ENCODE results near the gene RCL1. TPM values are rescaled to one million over a fixed set of nuclear protein-coding genes. Genes with fewer than 3 reads are reported as not detected.

The RCL1 gene
- total RNA-seq, 4 donors from 2014 or later: 21.3 to 49.7 (median 37.7) TPM

DNA sequence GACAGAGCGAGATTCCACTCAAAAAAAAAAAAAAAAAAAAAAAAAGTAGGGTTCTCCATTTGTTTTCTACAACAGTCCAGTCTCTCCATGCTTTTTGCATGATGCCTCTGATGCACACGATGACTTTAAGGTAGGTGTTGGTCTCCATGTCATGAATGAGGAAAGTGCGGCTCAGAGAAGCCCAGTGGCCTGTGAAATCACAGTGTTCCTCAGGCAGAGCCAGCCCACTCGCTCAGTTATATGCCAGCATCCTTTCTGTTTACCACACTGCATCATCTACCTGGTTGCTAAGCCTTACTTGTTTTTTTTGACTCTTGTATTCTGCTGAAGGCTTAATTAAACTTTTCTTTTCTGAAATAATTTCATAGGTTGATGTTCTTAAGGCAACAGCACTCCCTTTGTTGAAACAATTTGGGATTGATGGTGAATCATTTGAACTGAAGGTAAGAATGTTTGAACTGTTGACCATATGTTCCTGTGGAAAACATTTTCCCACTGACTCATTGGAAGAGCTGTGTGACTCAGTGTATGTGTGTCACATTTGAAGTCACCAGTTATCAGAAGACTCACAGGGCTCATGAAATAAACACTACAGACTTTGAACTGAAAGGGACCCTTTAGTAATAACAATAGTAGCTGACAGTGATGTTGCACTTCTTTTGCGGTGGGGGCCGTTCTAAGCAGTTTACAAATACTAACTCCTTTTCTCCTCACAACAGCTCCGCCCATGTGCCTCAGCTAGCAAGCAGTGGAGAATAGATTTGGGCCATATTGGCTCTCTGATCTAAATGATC lies 40.2 kb downstream of the RCL1 start:
- Histone ChIP-seq H3K36me3 (no peaks in the 10 kb centered on the region), H3K9me3 (no peaks in the 10 kb centered on the region), H3K4me3 (no peak overlapping the region), H3K4me1 (no peaks in the 10 kb centered on the region), H3K27ac (no peak overlapping the region), H3K27me3 (no peaks in the 10 kb centered on the region)
- intact Hi-C loops (cut with DNase I; ENCODE audit: low total_unique reads): no loop called here
- no peak for DNase-seq
- TF ChIP-seq, protein P1, sequence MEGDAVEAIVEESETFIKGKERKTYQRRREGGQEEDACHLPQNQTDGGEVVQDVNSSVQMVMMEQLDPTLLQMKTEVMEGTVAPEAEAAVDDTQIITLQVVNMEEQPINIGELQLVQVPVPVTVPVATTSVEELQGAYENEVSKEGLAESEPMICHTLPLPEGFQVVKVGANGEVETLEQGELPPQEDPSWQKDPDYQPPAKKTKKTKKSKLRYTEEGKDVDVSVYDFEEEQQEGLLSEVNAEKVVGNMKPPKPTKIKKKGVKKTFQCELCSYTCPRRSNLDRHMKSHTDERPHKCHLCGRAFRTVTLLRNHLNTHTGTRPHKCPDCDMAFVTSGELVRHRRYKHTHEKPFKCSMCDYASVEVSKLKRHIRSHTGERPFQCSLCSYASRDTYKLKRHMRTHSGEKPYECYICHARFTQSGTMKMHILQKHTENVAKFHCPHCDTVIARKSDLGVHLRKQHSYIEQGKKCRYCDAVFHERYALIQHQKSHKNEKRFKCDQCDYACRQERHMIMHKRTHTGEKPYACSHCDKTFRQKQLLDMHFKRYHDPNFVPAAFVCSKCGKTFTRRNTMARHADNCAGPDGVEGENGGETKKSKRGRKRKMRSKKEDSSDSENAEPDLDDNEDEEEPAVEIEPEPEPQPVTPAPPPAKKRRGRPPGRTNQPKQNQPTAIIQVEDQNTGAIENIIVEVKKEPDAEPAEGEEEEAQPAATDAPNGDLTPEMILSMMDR (IDR thresholded peaks at IDR 0.05): no peak
- TF ChIP-seq POLR2A (IDR thresholded peaks at IDR 0.05): no peak

- Histone ChIP-seq H3K36me3 (no peaks in the 10 kb centered on the region), H3K27ac (no peak overlapping the region), H3K4me3 (no peak overlapping the region), H3K9me3 (no peaks in the 10 kb centered on the region), H3K27me3 (no peaks in the 10 kb centered on the region), H3K4me1 (no peaks in the 10 kb centered on the region)
- TF ChIP-seq POLR2A (IDR thresholded peaks at IDR 0.05): no peak
- TF ChIP-seq, protein P1 (IDR thresholded peaks at IDR 0.05): no peak
- intact Hi-C loops (cut with DNase I; ENCODE audit: low total_unique reads): no loop called here
- no peak for DNase-seq
These were observed 41.2 kb downstream of the RCL1 start for GRCh38 chr9:4833781-4834560.

DNA sequence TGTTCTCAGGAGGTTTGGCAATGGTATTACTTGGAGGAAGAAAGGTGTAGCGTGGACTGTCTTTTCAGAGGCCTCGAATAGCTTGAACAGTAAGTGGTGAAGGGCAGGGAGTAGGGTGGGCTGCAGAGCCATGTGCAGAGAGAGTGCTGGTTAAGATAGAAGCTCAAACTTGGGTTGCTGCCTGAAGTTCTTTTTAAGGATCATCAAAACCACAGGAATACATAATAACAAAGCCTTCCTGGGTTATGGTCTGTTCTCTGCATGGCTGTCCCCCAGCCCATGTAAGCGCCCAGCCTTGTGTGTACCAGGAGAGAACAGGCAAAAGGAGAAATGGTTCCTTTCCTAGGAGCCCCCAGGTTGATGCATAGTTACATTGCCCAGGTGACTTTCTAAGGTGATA lies 43.9 kb downstream of the RCL1 start:
- H3K4me3 ChIP-seq: no peak overlapping the region
- no peaks in the 10 kb centered on the region for H3K27me3 ChIP-seq
- H3K36me3 ChIP-seq: no peaks in the 10 kb centered on the region
- no peak for DNase-seq
- H3K4me1 ChIP-seq: no peaks in the 10 kb centered on the region
- no peak overlapping the region for H3K27ac ChIP-seq
- no peaks in the 10 kb centered on the region for H3K9me3 ChIP-seq
- intact Hi-C loops (cut with DNase I; ENCODE audit: low total_unique reads): no loop called here
- TF ChIP-seq, protein P1 (IDR thresholded peaks at IDR 0.05): no peak
- TF ChIP-seq POLR2A (IDR thresholded peaks at IDR 0.05): no peak

DNA sequence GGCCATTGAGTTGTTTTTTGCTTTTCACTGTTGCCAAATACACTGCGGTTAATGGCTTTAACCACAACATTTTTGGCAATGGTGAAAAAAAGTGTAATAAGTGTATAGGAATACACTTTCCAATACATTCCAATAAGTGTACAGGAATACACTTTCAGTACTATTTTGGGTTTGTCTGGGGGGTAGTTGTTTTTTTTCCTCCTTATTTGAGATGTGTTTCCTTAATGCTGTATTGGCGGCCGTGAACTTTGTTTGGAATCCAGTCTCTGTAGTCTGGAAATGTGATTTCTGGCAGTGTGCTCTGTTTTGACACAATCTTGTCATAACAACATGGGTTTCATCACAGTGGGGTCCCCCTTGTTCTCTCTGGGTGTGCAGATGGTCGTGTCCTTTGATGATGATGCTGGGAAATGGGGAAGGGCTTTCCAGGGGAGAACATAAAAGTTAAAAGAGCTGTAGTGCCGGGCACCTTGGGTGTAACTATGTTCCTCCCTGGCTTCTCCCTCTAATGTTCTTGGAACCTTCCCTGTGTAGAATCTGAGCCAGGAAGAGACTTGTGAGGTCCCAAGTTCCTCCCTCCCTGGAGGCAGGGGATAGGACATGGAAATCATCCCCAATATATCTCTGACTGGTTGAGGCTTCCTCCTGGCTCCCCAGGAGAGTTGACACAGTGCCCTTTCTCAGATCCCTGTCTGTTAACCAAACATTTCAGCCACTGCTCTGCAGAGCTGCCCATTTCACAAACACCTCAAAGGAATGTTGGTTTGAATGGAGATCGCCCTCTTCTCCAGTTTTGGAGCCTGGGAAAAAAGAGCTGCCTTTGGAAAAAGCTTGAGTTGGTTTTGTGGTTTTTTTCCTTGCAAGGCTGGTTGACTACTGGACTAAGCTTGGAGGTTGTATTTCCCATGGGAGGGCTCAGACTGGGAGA lies 44.8 kb downstream of the RCL1 start:
- no peak overlapping the region for H3K27ac ChIP-seq
- H3K36me3 ChIP-seq: no peaks in the 10 kb centered on the region
- TF ChIP-seq POLR2A (IDR thresholded peaks at IDR 0.05): no peak
- TF ChIP-seq, protein P1 (IDR thresholded peaks at IDR 0.05): no peak
- no peak overlapping the region for H3K4me3 ChIP-seq
- H3K9me3 ChIP-seq: no peaks in the 10 kb centered on the region
- no peaks in the 10 kb centered on the region for H3K4me1 ChIP-seq
- intact Hi-C loops (cut with DNase I; ENCODE audit: low total_unique reads): no loop called here
- DNase-seq: no peak
- H3K27me3 ChIP-seq: no peaks in the 10 kb centered on the region

Measured in uterus (tissue), 4 donors.